ENCODE results near the gene ENOX2.

ENOX2 gene

GRCh38 chrX:130851569-130851968 is 51.4 kb downstream of the ENOX2 start:
- Mint-ChIP-seq H3K9me3 (no peaks in the 10 kb centered on the region), H3K36me3 (ENCODE audit: low read depth) (peaks cover 10% of the 10 kb centered on the region), H3K27me3 (no peaks in the 10 kb centered on the region), H3K27ac (no peak overlapping the region), H3K4me3 (no peak overlapping the region), H3K4me1 (ENCODE audit: low read depth) (peaks cover 9% of the 10 kb centered on the region)

GRCh38 chrX:130848763-130849162 is 54.2 kb downstream of the ENOX2 start:
- Mint-ChIP-seq H3K4me3 (no peak overlapping the region), H3K36me3 (ENCODE audit: low read depth) (no peaks in the 10 kb centered on the region), H3K27me3 (no peaks in the 10 kb centered on the region), H3K27ac (no peak overlapping the region), H3K9me3 (no peaks in the 10 kb centered on the region), H3K4me1 (ENCODE audit: low read depth) (peaks cover 9% of the 10 kb centered on the region)

- no peak overlapping the region for H3K27ac Mint-ChIP-seq
- no peaks in the 10 kb centered on the region for H3K27me3 Mint-ChIP-seq
- H3K36me3 Mint-ChIP-seq (ENCODE audit: low read depth), result no peaks in the 10 kb centered on the region
- H3K4me1 Mint-ChIP-seq (ENCODE audit: low read depth), result peaks cover 9% of the 10 kb centered on the region
- H3K4me3 Mint-ChIP-seq, result no peak overlapping the region
- no peaks in the 10 kb centered on the region for H3K9me3 Mint-ChIP-seq
These were observed 56.3 kb downstream of the ENOX2 start for GRCh38 chrX:130846746-130847145.

- Mint-ChIP-seq H3K36me3 (ENCODE audit: low read depth) (no peaks in the 10 kb centered on the region), H3K4me1 (ENCODE audit: low read depth) (no peaks in the 10 kb centered on the region), H3K27me3 (no peaks in the 10 kb centered on the region), H3K27ac (no peak overlapping the region), H3K9me3 (no peaks in the 10 kb centered on the region), H3K4me3 (no peak overlapping the region)
These were observed 61.2 kb downstream of the ENOX2 start for GRCh38 chrX:130841776-130842175.

GRCh38 chrX:130840345-130840744 is 62.7 kb downstream of the ENOX2 start:
- Mint-ChIP-seq H3K36me3 (ENCODE audit: low read depth) (no peaks in the 10 kb centered on the region), H3K9me3 (no peaks in the 10 kb centered on the region), H3K27ac (no peak overlapping the region), H3K27me3 (no peaks in the 10 kb centered on the region), H3K4me1 (ENCODE audit: low read depth) (no peaks in the 10 kb centered on the region), H3K4me3 (no peak overlapping the region)

- no peak overlapping the region for H3K4me3 Mint-ChIP-seq
- no peak overlapping the region for H3K27ac Mint-ChIP-seq
- no peaks in the 10 kb centered on the region for H3K9me3 Mint-ChIP-seq
- no peaks in the 10 kb centered on the region for H3K36me3 Mint-ChIP-seq (ENCODE audit: low read depth)
- peaks cover 18% of the 10 kb centered on the region for H3K4me1 Mint-ChIP-seq (ENCODE audit: low read depth)
- H3K27me3 Mint-ChIP-seq, result no peaks in the 10 kb centered on the region
These were observed 66.6 kb downstream of the ENOX2 start for GRCh38 chrX:130836447-130836846.

GRCh38 chrX:130834830-130835229 is 68.2 kb downstream of the ENOX2 start:
- no peak overlapping the region for H3K27ac Mint-ChIP-seq
- no peaks in the 10 kb centered on the region for H3K27me3 Mint-ChIP-seq
- no peak overlapping the region for H3K4me3 Mint-ChIP-seq
- peaks cover 5% of the 10 kb centered on the region for H3K36me3 Mint-ChIP-seq (ENCODE audit: low read depth)
- peaks cover 31% of the 10 kb centered on the region for H3K4me1 Mint-ChIP-seq (ENCODE audit: low read depth)
- peaks cover 3% of the 10 kb centered on the region for H3K9me3 Mint-ChIP-seq

- Mint-ChIP-seq H3K27ac (no peak overlapping the region), H3K27me3 (no peaks in the 10 kb centered on the region), H3K4me1 (ENCODE audit: low read depth) (peaks cover 31% of the 10 kb centered on the region), H3K9me3 (peaks cover 3% of the 10 kb centered on the region), H3K4me3 (no peak overlapping the region), H3K36me3 (ENCODE audit: low read depth) (peaks cover 5% of the 10 kb centered on the region)
These were observed 68.9 kb downstream of the ENOX2 start for GRCh38 chrX:130834149-130834548.

- Mint-ChIP-seq H3K36me3 (ENCODE audit: low read depth) (peaks cover 5% of the 10 kb centered on the region), H3K9me3 (peaks cover 3% of the 10 kb centered on the region), H3K27ac (no peak overlapping the region), H3K4me3 (no peak overlapping the region), H3K27me3 (no peaks in the 10 kb centered on the region), H3K4me1 (ENCODE audit: low read depth) (peaks cover 31% of the 10 kb centered on the region)
These were observed 71.7 kb downstream of the ENOX2 start for GRCh38 chrX:130831347-130831722.

- peaks cover 5% of the 10 kb centered on the region for H3K36me3 Mint-ChIP-seq (ENCODE audit: low read depth)
- peaks cover 3% of the 10 kb centered on the region for H3K9me3 Mint-ChIP-seq
- H3K4me1 Mint-ChIP-seq (ENCODE audit: low read depth), result peaks cover 31% of the 10 kb centered on the region
- H3K4me3 Mint-ChIP-seq, result no peak overlapping the region
- no peak overlapping the region for H3K27ac Mint-ChIP-seq
- H3K27me3 Mint-ChIP-seq, result no peaks in the 10 kb centered on the region
These were observed 72.2 kb downstream of the ENOX2 start for GRCh38 chrX:130830599-130831346.

- Mint-ChIP-seq H3K9me3 (peaks cover 3% of the 10 kb centered on the region), H3K4me1 (ENCODE audit: low read depth) (peaks cover 31% of the 10 kb centered on the region), H3K36me3 (ENCODE audit: low read depth) (peaks cover 5% of the 10 kb centered on the region), H3K27ac (no peak overlapping the region), H3K27me3 (no peaks in the 10 kb centered on the region), H3K4me3 (no peak overlapping the region)
These were observed 73.2 kb downstream of the ENOX2 start for GRCh38 chrX:130829526-130830515.

- Mint-ChIP-seq H3K4me3 (no peak overlapping the region), H3K4me1 (ENCODE audit: low read depth) (peaks cover 26% of the 10 kb centered on the region), H3K27me3 (no peaks in the 10 kb centered on the region), H3K36me3 (ENCODE audit: low read depth) (peaks cover 5% of the 10 kb centered on the region), H3K9me3 (peaks cover 3% of the 10 kb centered on the region), H3K27ac (no peak overlapping the region)
These were observed 74.4 kb downstream of the ENOX2 start for GRCh38 chrX:130828641-130829040.

- Mint-ChIP-seq H3K9me3 (peaks cover 3% of the 10 kb centered on the region), H3K4me1 (ENCODE audit: low read depth) (peaks cover 19% of the 10 kb centered on the region), H3K27ac (no peak overlapping the region), H3K36me3 (ENCODE audit: low read depth) (peaks cover 5% of the 10 kb centered on the region), H3K4me3 (no peak overlapping the region), H3K27me3 (no peaks in the 10 kb centered on the region)
These were observed 75.4 kb downstream of the ENOX2 start for GRCh38 chrX:130827648-130828047.

GRCh38 chrX:130826249-130826648 is 76.8 kb downstream of the ENOX2 start:
- Mint-ChIP-seq H3K4me1 (ENCODE audit: low read depth) (peaks cover 10% of the 10 kb centered on the region), H3K36me3 (ENCODE audit: low read depth) (peaks cover 5% of the 10 kb centered on the region), H3K27me3 (no peaks in the 10 kb centered on the region), H3K4me3 (no peak overlapping the region), H3K9me3 (peaks cover 3% of the 10 kb centered on the region), H3K27ac (no peak overlapping the region)

GRCh38 chrX:130825525-130825924 is 77.5 kb downstream of the ENOX2 start:
- H3K4me1 Mint-ChIP-seq (ENCODE audit: low read depth), result peaks cover 7% of the 10 kb centered on the region
- H3K4me3 Mint-ChIP-seq, result no peak overlapping the region
- H3K36me3 Mint-ChIP-seq (ENCODE audit: low read depth), result peaks cover 5% of the 10 kb centered on the region
- no peak overlapping the region for H3K27ac Mint-ChIP-seq
- peaks cover 3% of the 10 kb centered on the region for H3K9me3 Mint-ChIP-seq
- H3K27me3 Mint-ChIP-seq, result no peaks in the 10 kb centered on the region
